ENCODE measurements around the gene CNOT8.

DNA sequence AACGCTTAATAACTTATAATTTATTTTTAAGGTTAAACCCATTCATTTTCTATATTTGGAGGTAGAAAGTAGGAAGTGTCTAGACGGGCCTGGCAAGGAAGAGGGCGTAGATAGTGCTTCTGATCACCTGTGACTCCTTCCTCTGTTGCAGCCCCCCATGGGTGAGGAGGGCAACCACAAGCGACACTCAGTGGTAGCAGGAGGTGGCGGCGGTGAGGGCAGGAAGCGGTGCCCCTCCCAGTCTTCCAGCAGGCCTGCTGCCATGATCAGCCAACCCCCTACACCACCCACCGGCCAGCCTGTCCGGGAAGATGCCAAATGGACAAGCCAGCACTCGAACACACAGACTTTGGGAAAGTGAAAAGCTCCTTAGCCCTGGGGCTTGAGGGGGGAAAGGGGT is 44.7 kb upstream of the CNOT8 start:
- TF ChIP-seq POLR2A (IDR thresholded peaks at IDR 0.05) (no peak), CTCF (IDR thresholded peaks at IDR 0.05) (no peak), POLR2AphosphoS5 (IDR thresholded peaks at IDR 0.05) (no peak), EP300 (IDR thresholded peaks at IDR 0.05) (no peak)
